Germinal center (tissue), 1 donor: ENCODE data around the gene ATP2B3.

Experiments used
- DNase-seq: peaks from one replicate; pipeline ENCODE4 v3.0.0; 2012; ENCODE audit warnings: mixed read lengths, low spot score

The ATP2B3 gene

DNA sequence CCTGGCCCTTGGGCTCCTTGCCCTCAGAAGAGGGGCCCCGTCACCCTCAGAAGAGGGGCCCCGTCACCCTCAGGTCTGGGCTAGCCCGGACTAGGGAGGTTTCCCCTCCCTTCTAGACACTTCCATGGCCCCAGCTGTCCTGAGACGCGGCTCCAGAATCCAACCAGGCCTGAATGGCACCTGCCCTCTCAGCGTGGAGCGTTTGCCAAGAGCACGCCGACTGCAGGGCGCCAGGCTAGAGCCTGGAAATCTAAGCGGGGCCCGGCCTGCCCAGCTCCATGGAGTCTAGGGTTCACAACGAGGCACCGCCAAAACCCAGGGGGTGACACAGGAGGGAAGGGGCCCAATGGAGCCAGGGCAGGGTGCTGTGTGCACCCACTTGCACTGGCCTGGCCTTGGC is 7.8 kb upstream of the ATP2B3 start:
- no peak for DNase-seq

DNA sequence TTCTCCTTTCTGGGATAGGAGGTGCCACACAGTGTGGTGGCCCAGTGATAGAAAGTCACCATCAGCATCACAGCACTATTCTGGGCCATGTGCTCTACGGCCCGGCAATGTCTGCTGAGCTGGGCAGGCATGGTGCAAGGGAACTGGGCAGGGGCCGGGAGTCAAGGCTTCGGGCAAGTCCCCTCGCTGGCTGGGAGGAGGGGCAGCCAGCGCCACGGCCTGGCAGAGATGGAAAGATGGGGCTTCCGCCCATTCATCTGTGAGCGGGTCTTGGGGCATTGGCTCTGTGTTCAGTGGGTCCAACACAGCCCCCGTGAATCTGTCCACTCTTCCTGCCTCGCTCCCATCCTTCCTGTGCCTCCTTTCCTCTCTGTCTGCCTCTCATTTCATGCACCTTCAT is 7.1 kb upstream of the ATP2B3 start:
- no peak for DNase-seq

GRCh38 chrX:153511784-153512500 is 5.5 kb upstream of the ATP2B3 start:
- DNase-seq, result no peak

GRCh38 chrX:153512501-153512893 is 4.9 kb upstream of the ATP2B3 start:
- no peak for DNase-seq

- no peak for DNase-seq
Observed at GRCh38 chrX:153513265-153513664, 4.2 kb upstream of the ATP2B3 start.

GRCh38 chrX:153514259-153514658 is 3.2 kb upstream of the ATP2B3 start:
- DNase-seq, result no peak

DNA sequence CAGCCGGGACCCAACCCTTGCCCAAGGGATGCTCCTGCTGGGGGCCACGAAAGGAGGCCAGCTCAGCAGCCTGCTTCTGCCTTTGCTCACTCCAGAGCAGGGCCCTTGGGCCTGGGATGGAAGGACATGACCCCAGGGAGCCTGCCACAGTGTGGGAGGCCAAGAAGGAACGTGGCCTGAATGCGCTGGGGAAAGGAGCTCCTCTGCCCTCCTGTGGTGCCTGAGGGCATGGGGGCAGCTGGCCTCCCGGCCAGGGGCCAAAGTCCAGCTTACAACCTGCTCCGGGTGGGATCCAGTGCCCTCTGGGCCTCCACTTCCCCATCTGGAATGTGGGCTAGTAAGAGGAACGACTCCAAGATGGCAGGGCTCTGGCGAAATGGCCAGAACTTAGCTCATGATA is 2.0 kb upstream of the ATP2B3 start:
- no peak for DNase-seq

DNA sequence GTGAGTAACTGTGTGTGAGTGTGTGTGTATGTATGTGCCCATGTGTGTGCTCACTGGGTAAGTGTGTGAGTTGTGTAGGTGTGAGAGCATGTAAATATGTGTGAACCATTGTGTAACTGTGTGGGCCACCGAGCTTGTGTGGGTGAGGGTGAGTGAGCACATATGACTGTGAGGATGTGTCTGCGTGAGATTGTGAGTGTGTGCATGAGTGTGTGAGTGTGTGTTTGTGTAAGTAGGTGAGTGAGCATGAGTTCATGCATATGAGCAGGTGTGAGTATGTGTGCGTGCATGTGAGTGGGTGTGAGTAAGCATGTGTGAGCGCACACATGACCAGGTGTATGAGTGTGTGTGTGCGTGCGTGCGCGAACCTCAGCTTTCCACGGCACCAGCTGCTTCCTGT is 1.4 kb upstream of the ATP2B3 start:
- DNase-seq, result no peak

DNA sequence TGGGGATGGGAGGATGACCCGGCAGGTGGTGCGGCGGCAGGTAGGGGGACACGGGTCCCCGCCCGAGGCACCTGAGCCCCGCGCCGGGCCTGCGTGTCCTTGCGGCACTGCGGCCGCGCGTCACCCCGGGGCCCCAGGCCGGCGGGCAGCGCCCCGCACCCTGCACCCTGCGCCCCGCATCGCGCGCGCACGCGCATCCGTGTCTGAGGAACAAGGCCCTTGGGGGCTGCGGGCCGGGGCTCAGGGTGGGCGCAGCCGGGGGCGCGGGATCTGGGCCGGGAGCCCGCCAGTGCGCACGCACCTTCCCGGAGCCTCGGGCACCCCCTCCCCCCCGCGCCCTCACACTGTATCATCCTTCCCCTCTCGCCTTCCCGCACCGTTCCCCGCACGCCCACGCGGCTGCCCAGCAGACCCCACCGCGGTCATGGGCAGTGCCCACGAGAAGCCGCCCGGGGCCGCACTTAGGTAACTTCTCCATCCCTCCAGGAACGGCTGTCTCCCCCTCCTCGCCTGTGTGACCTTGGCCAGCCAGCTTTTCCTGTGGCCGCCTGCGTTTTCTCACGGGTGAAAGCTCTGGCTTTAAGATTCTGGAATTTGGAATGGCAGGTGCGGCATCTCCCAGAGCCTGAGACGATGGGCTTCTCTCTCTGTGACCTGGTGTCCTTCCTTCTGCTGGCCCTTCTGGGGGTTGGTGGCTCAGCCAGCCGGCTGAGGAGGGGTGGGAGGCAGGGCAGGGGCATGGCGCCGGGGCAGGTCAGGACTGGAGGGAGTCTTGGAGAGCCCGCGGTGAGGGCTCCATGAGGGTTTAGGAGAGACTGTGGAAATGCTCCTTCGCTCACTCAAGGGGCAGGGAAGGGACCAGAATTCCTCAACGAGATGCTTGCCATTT is 748 bp downstream of the ATP2B3 start:
- DNase-seq, result no peak

- no peak for DNase-seq
Observed at GRCh38 chrX:153519569-153520286, 2.3 kb downstream of the ATP2B3 start.

DNA sequence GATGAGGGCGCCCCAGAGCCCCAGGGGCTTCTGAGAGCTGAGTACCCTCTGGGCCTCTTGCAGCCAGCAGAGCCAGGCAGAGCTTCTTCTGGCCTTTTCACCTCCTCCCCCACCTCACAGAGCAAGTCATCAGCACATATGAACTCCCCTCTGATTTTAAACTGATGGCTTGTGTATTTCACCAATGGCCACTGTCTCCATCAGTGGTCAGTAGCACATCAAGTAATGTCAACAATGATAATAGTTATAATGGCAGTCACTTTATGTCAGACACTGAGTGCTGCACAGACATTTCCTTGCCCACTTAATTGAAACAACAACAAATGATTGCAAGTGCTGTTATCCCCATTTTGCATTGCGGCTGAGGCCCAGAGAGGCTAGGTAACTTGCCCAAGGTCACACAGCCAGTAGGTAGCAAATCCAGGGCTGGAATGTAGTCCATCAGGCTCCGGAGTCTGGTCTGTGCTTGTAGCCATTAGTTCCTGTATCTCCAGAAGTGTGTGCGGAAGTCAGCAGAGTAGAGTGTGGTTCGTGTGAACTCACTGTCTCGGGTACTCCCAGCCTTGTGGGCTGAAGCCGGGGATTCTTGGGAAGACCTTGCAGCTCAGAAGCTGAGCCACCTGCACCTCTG is 3.0 kb downstream of the ATP2B3 start:
- DNase-seq, result no peak

DNA sequence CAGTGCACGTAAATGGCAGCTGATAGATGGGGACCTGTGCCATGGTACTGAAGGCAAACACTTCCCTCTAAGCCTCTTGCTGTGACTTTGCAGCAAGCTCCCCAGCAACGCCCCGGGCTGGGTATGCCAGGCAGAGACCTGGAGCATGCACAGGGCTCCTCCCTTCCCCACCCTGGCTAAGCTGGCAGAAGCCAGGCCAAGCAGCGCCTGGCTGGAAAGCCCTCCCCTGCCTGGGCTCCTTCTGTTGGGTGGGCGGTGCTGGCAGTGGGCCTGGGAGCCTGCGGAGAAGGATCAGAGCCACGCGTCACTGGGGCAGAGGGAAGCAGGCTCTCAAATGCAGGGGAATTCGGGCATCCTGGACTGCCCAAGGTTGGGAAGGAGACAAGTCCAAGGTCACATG is 3.6 kb downstream of the ATP2B3 start:
- no peak for DNase-seq

- no peak for DNase-seq
Observed at GRCh38 chrX:153522259-153522658, 4.8 kb downstream of the ATP2B3 start.

- no peak for DNase-seq
Observed at GRCh38 chrX:153523269-153523668, 5.8 kb downstream of the ATP2B3 start.

- DNase-seq, result no peak
Observed at GRCh38 chrX:153524234-153524633, 6.8 kb downstream of the ATP2B3 start.

DNA sequence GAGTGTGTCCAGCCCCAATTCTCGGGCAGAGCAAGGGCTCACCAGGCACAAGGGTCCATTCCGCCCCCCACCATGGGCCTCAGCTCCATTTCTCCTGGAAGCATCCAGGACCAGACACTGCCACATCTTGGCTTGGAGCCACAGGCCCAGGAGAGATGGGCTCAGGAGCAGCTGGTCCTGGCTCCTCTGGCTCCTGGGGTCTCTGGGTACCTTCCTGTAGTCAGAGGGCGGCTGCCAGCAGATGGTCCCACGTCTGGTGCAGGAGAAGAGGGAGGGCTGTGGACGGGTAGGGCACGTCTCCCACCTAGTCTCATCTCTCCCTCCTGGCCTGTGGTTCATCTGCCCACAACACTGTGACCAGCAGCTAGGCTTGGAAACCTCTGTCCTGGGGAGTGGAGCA is 8.0 kb downstream of the ATP2B3 start:
- DNase-seq, result no peak

GRCh38 chrX:153526042-153526441 is 8.6 kb downstream of the ATP2B3 start:
- DNase-seq, result no peak

DNA sequence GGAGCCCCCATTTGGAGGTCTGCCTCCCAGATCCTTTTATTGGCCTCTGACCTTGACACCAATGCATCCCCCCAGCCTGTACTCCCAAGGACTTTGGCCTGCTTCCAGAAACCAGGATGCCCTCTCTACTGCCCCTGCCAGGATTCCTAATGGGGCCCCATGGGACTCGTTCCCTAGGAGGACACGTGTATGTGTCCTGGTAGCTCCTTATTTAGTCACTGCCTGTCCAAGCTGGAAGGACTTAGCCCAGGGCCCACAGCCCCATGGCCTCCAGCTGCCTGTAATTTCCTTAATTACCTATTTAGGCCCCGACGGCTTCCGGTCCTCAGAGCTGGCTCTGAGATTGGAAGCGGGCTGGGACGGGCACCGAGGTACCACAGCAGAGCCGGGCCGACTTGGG is 9.4 kb downstream of the ATP2B3 start:
- no peak for DNase-seq

DNA sequence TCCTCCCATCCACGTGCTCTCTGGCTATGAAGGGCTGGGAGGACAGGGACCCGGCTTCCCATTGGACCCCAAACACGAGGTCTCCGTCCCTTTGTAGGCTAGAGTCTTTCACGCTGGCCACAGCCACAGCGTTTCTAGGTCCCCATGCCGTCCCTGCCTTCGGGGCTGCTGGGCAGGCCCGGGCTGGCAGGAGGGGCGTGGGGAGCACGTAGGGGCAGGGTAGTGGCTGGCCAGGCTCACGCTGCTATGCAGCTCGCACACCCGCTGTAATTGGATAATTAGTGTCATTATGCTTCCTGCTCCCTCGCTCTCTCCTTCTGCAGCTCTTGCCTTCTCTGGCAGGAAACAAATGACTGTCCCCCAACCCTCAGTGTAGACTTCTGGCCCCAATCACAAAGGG is 9.8 kb downstream of the ATP2B3 start:
- no peak for DNase-seq

- no peak for DNase-seq
Observed at GRCh38 chrX:153530411-153531129, 13.1 kb downstream of the ATP2B3 start.

DNA sequence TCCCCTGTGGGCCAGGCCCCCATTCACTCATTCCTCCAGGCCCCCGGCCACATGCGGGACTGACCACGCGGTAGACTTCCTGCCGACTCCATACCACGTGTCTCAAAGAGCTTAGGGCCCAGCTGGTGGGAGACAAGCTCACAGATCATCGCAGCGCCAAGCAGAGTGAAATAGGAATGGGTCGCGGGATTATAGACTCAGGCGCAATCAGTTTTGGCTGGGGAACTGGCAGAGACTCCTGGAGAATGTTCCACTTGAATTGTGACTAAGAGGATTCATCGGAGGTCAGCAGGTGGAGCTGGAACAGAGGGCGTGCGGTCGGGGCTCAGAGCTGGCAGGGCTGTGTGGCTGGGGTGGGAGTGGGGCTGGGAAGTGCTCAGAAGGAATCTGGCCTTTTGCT is 15.6 kb downstream of the ATP2B3 start:
- DNase-seq, result no peak

- DNase-seq, result no peak
Observed at GRCh38 chrX:153537080-153537479, 19.6 kb downstream of the ATP2B3 start.
